CD4-positive, alpha-beta T cell treated with Interferon gamma for 1 hour (primary cell): ENCODE measurements around the gene LIN37.

Experiments used
- DNase-seq: peaks from one replicate; pipeline ENCODE4 v3.0.0-alpha.2; 2020

LIN37 gene

GRCh38 chr19:35736913-35737886, 11.2 kb upstream of the LIN37 start:
- no peak for DNase-seq

DNA sequence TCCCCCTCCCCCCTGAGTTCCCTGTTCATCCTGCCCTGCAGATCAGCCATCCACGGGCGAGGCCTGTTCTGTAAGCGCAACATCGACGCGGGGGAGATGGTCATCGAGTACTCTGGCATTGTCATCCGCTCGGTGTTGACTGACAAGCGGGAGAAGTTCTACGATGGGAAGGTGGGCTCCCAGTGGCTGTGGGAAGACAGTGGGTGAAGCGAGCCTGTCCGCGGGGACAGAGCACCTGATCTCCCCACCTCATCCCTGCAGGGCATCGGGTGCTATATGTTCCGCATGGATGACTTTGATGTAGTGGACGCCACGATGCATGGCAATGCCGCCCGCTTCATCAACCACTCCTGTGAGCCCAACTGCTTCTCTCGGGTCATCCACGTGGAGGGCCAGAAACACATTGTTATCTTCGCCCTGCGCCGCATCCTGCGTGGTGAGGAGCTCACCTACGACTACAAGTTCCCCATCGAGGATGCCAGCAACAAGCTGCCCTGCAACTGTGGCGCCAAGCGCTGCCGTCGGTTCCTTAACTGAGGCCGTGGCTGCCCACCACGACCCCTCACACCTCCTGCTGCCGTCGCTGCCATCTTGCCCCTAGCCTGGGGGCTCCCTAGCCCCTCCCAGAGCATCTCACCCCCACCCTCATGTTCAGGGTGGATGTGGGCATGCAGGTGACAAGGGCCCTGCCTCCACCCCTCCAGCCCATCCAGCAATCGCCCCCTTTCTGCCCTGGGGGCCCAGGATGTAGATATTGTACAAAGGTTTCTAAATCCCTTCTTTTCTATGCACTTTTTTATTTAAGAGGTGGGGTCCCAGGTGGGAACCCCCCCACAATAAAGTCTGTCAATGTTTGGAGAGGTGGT, 10.1 kb upstream of the LIN37 start:
- no peak for DNase-seq

DNA sequence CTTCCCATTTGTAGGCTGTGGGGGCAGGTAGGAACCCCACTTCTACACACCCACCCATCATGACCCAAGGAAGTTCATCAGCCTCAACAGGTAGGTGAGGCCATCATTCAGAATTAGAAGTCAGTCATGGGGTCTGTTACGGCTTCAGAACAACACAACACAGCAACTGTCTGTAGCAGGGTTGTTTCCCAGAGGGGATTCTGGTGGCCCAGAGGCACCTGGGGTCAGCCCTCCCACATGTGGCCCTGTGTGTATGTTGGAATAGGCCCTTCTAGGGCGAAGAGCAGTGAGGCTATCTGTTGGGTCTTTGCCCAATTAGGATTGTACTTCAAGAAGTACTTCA, 9.5 kb upstream of the LIN37 start:
- DNase-seq: no peak

DNA sequence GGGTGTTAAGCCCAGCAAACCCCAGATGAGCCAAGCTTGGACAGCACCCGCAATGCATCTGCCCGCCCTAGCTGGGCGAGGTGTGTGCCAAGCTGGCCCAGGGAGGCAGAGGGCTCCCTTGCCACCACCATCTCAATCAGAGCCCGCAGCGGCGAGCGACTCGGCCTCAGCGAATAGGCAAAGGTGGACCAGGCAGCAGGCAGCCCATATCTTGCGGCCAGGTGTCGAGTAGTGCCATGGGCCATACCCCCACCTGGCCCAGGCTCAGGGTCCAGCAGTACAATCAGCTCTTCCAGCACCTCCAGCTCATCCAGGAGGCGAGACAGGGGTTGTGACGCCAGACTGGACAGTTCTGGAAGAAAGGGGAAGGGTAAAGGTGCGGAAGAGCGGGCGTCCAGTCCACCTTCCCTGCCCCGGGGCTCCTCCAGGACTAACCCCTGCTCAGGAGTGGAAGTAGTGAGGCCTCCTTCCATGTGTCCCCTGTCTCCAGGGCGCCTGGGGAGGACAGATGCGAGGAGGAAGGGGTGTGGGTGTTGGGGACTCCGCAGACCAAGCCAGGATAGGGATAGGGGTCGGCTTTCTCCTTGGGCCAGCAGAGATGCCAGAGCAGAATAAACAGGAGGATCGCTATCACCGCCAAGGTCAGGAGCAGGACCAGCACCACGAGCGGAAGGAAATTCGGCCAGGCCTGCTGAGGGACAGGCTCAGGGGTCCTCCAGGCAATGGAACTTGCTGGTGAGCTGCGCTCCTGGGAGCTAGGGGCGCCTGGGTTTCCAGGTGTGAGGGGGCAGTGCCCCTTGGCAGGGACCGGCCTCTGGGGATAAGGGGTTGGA, 8.9 kb upstream of the LIN37 start:
- no peak for DNase-seq

GRCh38 chr19:35740108-35740422, 8.3 kb upstream of the LIN37 start:
- no peak for DNase-seq

- DNase-seq: peak; percentile 95
Measured at GRCh38 chr19:35740423-35741202, 7.8 kb upstream of the LIN37 start.

DNA sequence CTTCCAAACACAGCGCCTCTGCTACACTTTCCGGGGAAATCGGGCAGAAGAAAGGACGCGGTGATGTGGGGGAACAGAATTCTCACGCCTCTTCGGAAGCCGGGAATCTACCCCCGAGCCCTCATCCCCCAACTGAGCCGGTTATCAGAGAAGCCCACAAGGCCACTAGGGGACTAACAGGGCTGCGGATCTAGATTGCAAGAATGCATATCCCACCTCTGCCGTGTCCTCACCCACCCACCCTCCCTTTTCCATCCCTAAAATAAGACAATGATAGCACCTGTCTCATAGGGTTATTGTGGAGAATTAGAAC, 7.2 kb upstream of the LIN37 start:
- DNase-seq: no peak

DNA sequence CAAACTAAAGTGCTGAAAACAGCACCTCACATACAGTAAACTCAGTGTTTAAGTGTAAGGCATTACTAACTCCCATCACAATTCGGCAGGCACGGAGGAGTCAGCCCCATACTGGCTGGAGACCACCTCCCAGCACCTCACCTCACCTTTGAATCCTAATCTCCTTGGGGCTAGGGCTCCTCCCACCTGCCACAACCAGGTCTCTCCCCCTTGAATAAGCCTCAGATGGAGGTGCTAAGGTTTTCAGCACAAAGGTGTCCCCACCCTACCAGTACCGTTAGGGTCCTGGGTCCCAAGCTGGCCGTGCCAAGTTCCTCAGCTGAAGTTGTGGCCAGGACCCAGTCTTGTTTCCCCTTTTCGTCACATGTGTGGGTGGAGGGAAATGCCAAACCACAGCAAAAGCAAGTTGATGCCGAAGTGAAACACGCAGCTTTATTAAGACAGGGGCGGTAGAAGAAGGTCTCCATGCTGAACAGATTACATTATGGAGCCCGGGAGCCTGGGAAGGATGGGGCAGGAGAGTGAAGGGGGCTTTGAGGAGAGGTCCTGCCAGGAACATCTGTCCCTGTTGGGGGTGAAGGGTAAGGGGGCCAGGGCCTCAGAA, 6.2 kb upstream of the LIN37 start, which contains the start of gene IGFLR1:
IGFLR1 (minus strand) TSS at position 332 of the 604 bp plus-strand sequence. CDS start 1,272 bp downstream, outside the sequence.
- DNase-seq: peak; percentile 77

DNA sequence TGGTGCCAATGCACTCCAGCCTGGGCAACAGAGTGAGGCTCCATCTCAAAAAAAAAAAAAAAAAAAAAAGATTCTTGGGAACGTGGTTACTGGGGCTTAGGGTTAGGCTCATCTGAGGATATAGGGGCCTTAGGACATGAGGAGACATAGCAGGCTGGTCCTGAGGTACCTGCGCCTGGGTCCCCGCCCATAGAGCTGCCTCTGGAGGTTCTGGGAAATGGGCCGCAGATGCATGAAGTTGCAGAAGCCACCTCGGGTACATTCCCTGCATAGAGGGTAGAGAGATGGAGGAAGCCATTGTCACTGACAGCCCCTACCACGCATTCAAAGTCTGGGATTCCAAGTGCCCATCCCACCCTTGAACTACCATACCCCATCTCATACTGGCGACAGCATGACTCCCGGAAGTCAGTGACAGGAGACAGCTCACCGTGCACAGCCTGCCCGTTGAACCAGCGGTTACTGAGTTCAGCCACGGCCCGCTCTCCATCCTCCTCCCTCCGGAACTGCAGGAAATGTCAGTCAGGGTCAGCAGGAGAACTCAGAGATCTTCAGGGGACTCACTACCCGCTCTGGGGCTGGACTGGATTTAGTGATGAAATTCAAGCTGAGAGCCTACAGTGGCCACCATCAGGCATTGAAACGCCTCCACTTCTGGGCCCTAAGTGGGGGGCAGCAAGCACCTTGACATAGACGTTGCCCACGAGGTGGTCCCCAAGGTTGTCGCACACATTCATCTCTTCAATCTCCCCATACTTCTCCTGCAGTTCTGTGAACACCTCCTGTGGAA, 4.5 kb upstream of the LIN37 start:
- DNase-seq: no peak

- peak; percentile 94 for DNase-seq
Measured at GRCh38 chr19:35744430-35745327, 3.7 kb upstream of the LIN37 start.

- DNase-seq: peak; percentile 100
Measured at GRCh38 chr19:35745328-35746086, 2.9 kb upstream of the LIN37 start, which contains the start of the genes PSENEN and U2AF1L4. PSENEN (plus strand) TSS chr19:35745651; CDS start chr19:35745931, 280 bp downstream. U2AF1L4 (minus strand) TSS chr19:35745418; CDS start chr19:35745391, 27 bp downstream.

GRCh38 chr19:35746087-35746462, 2.3 kb upstream of the LIN37 start:
- no peak for DNase-seq

- no peak for DNase-seq
Measured at GRCh38 chr19:35746531-35746930, 1.8 kb upstream of the LIN37 start.

DNA sequence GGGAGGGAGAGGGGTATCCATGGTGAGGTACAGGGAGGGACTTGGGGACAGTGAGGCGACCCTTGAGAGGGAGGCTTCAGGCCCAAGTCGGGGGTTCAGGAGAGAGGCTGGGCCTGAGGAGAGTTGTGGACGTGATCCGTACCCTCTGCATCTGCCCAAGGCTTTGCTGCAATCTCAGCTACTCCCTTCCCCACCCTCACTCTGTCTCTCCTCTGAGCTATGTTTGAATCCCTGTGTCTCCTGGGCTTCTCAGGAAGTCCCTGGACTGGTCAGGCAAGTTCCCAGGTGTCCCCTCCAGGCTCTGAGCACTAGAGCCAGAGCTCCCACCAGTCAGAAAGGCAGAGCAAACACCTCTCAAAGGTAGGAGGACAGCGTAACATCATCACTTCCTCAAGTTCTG, 1.8 kb downstream of the LIN37 start:
- no peak for DNase-seq

- no peak for DNase-seq
Measured at GRCh38 chr19:35751839-35752745, 3.7 kb downstream of the LIN37 start.

GRCh38 chr19:35752746-35753350, 4.5 kb downstream of the LIN37 start:
- no peak for DNase-seq

- no peak for DNase-seq
Measured at GRCh38 chr19:35753634-35754369, 5.4 kb downstream of the LIN37 start.
